ENCODE data around the gene PLEKHG4B.
A peak's percentile ranks its signal among the peaks of the same experiment; 100 is the strongest.

Gene PLEKHG4B

DNA sequence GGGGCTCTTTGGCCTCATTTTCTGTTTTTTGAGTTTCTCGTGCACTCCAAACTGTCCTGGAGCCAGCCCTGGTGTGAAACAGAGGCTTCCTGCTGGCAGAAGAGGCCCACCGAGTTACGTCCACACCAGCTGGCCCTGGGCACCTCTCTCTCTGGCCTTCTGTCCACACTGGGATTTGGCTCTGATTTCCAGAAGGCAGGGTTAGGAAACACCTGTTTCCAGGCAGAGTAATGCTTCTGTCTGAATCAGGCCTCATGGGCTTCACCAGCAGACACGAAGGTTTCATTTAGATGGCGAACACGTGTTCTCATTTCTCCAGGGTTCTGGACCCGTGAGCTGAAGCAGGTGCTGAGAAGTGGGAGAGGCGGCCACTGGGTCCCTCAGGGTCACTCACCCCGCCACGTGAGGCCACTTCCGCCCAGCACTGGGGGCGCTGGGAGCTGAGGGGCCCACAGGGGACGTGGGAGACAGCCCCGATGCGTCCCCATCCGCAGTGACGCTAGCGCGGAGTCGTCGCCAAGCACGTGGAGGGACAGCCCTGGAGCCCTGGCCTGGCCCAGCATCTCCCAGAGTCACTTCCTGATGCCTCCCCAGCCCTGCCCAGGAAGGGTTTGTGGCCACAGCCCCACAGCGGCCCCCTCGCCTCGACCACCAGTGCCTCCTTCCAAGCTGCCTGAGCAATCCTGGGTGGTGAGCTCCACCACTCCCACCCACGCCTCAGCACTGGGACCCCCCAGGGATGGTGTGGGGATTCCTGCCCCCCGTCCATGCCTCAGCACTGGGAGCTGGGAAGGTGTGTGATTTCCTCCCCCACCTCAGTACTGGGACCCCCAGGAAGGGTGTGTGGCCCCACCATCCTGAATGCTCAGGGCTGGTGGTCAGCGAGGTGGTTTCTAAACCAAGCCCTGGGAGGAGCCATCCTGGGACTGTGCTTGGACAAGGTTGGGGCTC lies 94.4 kb downstream of the PLEKHG4B start:
- DNase-seq, result no peak

DNA sequence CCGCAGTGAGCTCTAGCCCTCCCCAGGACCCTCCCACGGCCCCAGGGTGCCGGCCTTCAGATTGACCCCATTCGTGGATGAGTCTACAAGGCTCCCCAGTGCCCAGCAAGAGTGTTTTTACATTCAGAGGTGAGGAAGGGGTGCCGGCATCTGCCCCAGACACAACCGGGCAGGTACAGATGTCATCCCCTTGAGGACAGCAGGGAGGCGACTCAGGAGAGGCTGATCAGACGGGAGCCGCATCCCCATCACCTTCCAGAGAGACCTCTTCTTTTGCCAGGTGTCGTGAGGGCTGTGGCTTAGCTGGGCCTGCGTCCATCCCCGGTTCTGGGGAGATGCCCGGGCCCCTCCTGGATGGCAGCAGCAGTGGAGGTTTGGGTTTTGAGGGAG lies 95.1 kb downstream of the PLEKHG4B start:
- DNase-seq, result no peak

DNA sequence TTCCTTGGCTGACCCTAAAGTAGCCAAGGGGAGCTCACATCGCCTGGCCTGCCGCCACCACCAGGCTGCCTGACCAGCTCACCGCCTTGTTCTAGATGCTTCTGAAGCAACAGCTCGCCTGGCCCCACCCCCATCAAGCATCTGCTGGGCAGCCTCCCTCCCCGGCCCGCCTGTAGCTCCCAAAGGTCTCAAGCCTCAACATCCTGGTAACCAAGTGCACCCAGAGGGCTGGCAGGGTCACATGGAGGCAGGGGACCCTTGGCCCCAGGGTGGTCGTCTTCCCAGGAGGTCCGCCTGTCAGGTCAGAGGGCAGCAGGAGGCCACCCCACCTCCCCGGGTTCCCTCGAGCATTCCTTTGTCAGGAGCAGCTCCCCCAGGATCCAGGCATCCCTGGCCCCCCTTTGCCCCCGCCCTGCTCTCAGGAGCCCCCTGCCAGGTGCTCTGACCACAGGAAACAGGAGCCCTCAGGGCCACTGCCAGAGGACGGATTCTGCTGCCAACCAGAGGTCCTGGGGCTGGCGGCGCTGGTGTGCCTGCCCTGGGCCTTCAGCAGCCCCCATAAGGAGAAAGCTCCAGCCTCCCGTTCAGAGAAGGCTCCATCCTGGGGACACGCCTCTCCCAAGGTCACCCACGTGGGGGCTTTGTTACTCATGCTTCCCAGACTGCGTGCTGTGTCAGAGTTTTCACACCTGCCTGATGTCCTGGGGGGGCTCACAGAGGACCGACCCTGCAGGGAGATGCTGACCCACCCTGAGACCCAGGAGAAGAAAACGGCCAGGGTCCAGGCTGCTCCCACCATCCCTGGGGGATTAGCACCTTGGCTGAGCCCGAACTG lies 95.9 kb downstream of the PLEKHG4B start:
- peak in 1 of 58 donors; percentile 9 for DNase-seq

DNA sequence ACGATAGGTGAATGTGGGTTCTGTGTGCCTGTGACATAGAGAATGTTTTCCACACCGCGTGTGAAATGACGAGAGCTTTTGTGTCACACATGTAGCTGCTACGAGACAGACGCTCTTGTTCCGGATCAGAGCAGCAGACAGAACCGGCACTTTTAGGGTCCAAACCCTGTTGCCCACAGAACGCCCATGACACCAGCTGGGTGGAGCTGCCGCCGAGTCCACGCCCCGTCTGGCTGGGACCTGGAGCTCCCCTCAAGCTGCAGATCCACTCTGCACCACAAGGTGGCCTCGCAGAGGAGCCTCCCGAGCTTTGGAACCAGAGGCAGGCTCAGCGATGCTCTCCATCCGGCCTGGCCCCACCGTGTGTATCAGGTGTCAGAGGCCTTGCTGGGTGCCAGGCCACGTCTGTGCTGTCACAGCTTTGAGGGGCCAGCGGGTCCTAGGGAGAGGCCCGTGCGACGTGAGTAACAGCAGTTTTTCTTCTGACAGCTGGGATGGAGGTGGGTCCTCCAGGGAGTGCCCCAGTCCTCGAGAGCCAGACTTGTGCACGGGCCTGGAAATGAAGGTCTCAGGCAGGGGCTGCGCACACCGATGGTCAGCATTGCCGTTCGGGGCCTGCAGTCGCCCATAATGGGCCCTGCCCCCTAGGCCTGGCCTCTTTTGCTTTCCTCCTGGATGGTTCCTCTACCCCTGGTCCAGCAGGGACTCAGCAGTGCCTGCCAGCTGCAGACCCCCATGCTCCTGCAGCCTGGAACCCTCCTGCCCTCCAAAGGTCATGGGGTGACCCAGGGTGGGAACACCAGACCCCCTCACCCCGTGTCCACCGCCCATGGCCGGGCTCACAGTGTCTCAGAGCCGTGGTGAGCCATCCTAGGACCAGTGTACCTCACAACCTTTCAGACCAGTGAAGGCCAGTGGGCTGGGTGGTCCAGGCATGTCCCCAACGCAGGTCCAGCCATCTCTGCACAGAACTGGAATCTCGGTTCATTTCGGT lies 96.8 kb downstream of the PLEKHG4B start:
- DNase-seq, result peak in 56 of 58 donors; percentile 7 to 81 (median 59)

GRCh38 chr5:189486-189885 lies 97.5 kb downstream of the PLEKHG4B start:
- DNase-seq, result no peak

GRCh38 chr5:189976-190365 lies 98.0 kb downstream of the PLEKHG4B start:
- no peak for DNase-seq

DNA sequence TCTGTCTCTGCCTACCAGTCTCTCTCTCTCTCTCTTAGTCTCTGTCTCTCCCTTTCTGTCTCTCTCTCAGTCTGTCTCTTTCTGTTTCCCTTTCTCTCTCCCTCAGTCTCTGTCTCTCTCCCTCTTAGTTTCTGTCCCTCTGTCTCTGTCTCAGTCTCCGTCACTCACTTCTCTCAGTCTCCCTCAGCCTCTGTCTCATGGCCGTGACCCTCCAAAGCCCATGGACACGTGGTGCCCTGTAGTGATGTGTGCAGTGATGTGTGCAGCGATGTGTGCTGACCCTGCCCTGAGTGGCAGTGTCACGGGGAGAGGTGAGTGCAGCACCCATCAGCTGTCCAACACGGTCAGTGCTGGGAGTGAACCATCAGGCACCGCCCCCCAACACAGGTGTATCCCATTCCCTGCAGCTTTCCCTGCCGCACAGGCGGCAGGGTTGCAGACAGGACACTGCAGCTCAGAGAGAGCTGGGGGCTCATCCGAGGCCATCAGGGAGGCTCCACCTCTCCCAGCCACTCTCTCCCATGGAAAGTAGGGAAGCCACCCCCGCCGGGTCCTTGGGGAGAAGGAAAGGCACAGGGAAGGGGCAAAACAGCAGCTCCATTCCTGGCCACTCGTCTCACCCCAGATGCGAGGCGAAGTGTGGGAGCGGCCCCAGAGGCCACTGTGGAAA lies 98.5 kb downstream of the PLEKHG4B start:
- DNase-seq, result no peak

DNA sequence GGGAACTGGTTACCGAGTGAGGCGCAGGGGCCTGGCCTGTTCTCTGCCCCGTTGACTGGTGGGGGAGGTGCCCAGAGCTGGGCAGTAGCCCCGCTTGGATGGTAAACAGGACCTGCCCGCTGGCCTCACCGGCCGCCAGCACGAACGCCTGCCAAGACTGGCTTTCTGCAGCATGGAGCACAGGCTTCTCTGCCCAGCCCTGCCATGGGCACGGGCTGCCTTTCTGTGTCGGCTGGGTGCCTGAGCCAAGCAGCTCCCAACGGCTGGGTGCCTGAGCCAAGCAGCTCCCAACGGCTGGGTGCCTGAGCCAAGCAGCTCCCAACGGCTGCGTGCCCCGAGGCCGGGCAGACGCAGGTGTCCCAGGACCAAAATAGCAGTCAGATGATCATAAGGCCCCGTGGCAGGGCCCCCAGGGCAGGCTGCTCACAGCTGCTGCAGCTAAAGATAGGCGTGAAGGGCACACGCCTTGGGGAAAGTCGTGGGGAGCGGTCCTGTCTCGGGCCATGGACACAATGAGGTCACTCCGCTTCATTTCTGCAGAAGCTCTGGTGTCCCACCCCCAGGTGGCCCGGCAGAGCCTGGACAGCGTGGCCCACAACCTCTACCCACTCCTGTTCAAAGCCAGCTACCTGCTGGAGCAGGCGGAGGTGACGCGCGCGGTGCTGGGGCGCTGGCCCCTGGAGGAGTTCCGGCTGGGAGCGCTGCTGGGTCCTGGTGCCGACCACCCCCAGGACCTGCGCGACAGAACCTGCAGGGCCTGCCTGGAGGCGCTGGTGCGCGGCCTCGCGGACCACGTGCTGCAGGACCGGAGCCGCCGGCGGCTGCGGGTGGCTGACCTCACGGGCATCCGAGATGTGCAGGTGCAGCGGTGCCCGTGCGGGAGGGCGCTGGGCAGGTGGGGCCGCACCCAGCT lies 99.3 kb downstream of the PLEKHG4B start, which contains the start of gene LRRC14B:
Gene LRRC14B (plus strand): TSS at position 460 of the 913 bp plus-strand sequence. CDS start 44 bp downstream, at position 504.
- DNase-seq, result peak in 51 of 58 donors; percentile 11 to 83 (median 53)

DNA sequence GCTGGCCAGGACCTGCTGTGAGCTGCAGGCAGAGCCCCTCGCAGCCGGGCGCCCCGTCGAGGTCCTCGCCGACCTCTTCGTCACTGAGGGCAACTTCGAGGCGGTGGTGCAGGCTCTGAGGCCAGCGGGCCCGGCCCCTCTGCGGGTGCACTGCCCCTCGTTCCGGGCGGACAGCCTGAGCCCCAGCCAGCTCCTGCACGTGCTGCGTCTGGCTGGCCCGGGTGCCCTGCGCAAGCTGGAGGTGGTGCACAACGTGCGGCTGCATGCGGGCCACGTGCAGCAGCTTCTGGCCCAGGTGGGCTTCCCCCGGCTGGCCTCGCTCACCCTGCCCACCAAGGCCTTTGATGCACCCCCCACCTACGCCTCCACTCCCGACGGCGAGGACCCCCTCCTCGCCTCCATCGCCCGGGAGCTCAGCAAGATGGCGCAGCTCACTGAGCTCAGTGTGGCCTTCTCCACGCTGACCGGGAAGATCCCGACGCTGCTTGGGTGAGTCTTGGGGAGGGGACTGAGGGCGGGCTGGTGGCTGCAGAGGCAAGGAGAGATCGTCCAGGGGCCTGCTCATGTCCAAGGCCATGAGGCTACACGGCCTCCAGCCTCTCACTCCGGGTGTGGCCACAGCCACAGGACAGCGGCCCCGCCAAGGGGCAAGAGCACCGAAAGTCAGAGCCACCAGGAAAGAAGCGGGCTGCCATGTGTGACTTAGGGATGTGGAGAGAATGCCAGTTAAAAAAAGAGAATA lies 100.2 kb downstream of the PLEKHG4B start:
- no peak for DNase-seq

DNA sequence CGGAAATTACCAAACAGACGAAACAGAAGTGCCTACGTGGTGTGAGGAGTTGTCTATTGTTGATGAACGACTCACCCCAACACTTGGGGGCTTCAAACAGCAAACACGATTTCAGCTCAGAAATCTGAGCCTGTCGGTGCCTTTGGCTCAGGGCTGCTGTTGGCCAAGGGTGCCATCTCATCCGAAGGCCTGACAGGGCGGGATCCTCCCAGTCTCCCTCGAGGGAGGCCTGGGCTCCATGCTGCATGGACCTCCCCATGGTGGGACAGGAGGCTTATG lies 100.7 kb downstream of the PLEKHG4B start:
- DNase-seq, result no peak

GRCh38 chr5:192970-193831 lies 101.2 kb downstream of the PLEKHG4B start:
- DNase-seq, result no peak

- no peak for DNase-seq
Measured at GRCh38 chr5:194102-194501, 102.1 kb downstream of the PLEKHG4B start.

- no peak for DNase-seq
Measured at GRCh38 chr5:194603-195209, 102.7 kb downstream of the PLEKHG4B start.

DNA sequence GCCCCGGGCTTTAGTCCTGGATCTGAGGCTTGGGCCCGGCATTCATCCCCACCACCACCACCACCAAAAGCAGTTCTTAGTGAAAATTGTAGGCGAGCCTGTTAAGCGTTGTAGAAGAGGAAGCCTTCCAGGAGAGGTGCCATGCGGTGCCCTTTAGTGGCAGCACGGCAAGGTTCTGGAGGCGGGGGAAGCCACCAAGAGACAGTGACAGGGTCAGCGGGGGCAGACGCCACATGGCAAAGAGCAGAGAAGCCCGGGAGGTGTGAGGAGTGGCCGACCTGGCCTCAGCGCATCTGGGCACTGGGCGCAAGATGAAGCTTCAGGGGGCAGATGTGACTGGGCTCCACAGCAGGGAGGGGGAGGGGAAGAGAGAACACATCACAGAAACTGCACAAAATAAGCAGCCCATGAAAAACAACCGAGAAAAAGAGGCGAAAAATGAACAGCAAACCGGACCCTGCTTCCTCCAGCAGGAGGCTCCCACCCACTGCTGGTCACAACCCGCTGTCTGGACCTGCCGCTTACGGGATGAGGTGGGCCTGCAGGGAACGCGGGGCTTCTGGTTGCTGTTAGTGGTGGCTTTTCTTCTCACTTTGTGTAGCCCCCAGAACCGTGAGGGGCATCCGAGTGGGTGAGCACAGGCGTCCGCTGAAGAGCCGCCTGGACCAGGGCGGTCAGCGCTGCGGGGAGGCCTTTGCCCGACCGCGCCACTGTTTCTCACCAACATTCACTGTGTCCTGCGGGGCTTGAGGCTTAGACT lies 103.6 kb downstream of the PLEKHG4B start:
- no peak for DNase-seq

DNA sequence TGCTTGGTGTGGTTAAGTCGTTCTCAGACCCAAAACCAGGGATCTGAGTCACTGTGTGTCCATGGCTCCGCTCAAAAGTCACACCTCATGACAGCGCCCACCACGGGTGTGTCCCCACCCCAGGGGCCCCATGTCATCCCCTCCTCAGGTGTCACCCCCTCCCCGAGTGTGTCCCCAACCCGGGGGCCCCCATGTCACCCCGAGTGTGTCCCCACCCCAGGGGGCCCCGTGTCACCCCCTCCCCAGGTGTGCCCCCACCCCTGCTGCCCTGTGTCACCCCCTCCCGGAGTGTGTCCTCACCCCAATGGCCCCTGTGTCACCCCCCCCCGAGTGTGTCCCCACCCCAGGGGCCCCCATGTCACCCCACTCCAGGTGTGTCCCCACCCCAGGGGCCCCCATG lies 104.4 kb downstream of the PLEKHG4B start:
- no peak for DNase-seq

GRCh38 chr5:197031-197430 lies 105.1 kb downstream of the PLEKHG4B start:
- peak in 7 of 58 donors; percentile 7 to 33 (median 17) for DNase-seq
